Lower leg skin (tissue), 3 donors: ENCODE data around the gene TAX1BP3.
"Not testable (repeated sequence)": the region's sequence is repeated elsewhere in the genome, so short reads cannot be mapped to it uniquely, and the experiment has no call there.

Source experiments
- POLR2A ChIP-seq, 2 donors: fragments of 450-650 bp; IDR thresholded peaks; one replicate each; pipeline ENCODE4 v1.6.1; 2016 to 2017; ENCODE audit warnings: antibody characterized with exemption in 2 of 2, mild to moderate bottlenecking in 1 of 2, moderate library complexity in 1 of 2
- TF ChIP-seq, protein P1 (sequence below), 3 donors: fragments of 450-650 bp; IDR thresholded peaks; one replicate each; pipeline ENCODE4 v1.5.1; 2016; ENCODE audit warnings: antibody characterized with exemption in 3 of 3, mild to moderate bottlenecking in 3 of 3, moderate library complexity in 2 of 3

DNA sequence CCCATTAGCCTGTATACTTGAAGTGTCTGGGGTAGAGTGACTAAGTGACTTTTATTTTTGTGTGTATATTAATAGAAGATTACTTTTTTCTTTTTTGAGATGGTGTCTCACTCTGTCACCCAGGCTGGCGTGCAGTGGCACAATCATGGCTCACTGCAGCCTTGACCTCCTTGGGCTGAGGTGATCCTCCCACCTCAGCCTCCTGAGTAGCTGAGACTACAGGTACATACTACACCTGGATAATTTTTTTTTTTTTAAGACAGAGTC, 37.3 kb upstream of the TAX1BP3 start:
- TF ChIP-seq POLR2A (IDR thresholded peaks at IDR 0.05) = not testable (repeated sequence)
- TF ChIP-seq, protein P1, sequence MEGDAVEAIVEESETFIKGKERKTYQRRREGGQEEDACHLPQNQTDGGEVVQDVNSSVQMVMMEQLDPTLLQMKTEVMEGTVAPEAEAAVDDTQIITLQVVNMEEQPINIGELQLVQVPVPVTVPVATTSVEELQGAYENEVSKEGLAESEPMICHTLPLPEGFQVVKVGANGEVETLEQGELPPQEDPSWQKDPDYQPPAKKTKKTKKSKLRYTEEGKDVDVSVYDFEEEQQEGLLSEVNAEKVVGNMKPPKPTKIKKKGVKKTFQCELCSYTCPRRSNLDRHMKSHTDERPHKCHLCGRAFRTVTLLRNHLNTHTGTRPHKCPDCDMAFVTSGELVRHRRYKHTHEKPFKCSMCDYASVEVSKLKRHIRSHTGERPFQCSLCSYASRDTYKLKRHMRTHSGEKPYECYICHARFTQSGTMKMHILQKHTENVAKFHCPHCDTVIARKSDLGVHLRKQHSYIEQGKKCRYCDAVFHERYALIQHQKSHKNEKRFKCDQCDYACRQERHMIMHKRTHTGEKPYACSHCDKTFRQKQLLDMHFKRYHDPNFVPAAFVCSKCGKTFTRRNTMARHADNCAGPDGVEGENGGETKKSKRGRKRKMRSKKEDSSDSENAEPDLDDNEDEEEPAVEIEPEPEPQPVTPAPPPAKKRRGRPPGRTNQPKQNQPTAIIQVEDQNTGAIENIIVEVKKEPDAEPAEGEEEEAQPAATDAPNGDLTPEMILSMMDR (IDR thresholded peaks at IDR 0.05) = not testable (repeated sequence)
